OCI-LY7 (cell line): ENCODE results near the gene OMG.

Experiments
- CTCF ChIP-seq: fragments of 200-600 bp; sonication (generic); conservative IDR thresholded peaks from 2 replicates; pipeline ENCODE4 v1.5.1; 2014; ENCODE audit warnings: mild to moderate bottlenecking, antibody characterized with exemption, low read length, moderate library complexity, mixed read lengths
- EZH2phosphoT487 ChIP-seq: fragments of 200-600 bp; sonication (generic); IDR thresholded peaks from 2 replicates; pipeline ENCODE4 v1.6.1; 2018; ENCODE audit warnings: low read depth, borderline replicate concordance, mild to moderate bottlenecking, mixed run types, antibody characterized with exemption, low read length, moderate library complexity, mixed read lengths

- TF ChIP-seq CTCF, result no peak
- no peak for TF ChIP-seq EZH2phosphoT487
Observed at GRCh38 chr17:31318298-31318801, 21.3 kb upstream of the OMG start.
